HL-60/S4 treated with retinoic acid at 250 ng/mL for 4 days and 3 days (cell line): ENCODE measurements around the gene SLA2.
"Not testable (repeated sequence)": the region's sequence is repeated elsewhere in the genome, so short reads cannot be mapped to it uniquely, and the experiment has no call there.

Source experiments
- in situ Hi-C: fragments of 300-500 bp; cut with MboI; formaldehyde crosslinking; loops from 2 replicates; pipeline ENCODE4 v1.7.0; 2022; ENCODE audit warnings: low sequenced_read_pairs

The SLA2 gene

GRCh38 chr20:36576081-36576445 is 69.9 kb downstream of the SLA2 start:
- in situ Hi-C loops, result no loop called here

GRCh38 chr20:36574366-36575135 is 71.4 kb downstream of the SLA2 start:
- in situ Hi-C loops, result no loop called here

- in situ Hi-C loops, result no loop called here
These were observed 72.1 kb downstream of the SLA2 start for GRCh38 chr20:36573798-36574365.

- in situ Hi-C loops, result no loop called here
These were observed 72.7 kb downstream of the SLA2 start, which contains the start of gene TGIF2 for GRCh38 chr20:36573103-36573797. Gene TGIF2 (plus strand): TSS chr20:36573597. CDS start chr20:36578775, 5,178 bp downstream.

GRCh38 chr20:36572701-36573102 is 73.3 kb downstream of the SLA2 start:
- in situ Hi-C loops, result no loop called here

GRCh38 chr20:36571564-36572504 is 74.2 kb downstream of the SLA2 start:
- in situ Hi-C loops, result no loop called here

- in situ Hi-C loops, result no loop called here
These were observed 76.1 kb downstream of the SLA2 start for GRCh38 chr20:36569847-36570429.

GRCh38 chr20:36565520-36565919 is 80.5 kb downstream of the SLA2 start:
- in situ Hi-C loops, result no loop called here

GRCh38 chr20:36564726-36565121 is 81.3 kb downstream of the SLA2 start:
- in situ Hi-C loops, result not testable (repeated sequence)

- in situ Hi-C loops, result not testable (repeated sequence)
These were observed 81.8 kb downstream of the SLA2 start for GRCh38 chr20:36564078-36564725.

GRCh38 chr20:36563374-36563773 is 82.6 kb downstream of the SLA2 start:
- in situ Hi-C loops, result no loop called here

GRCh38 chr20:36562724-36563123 is 83.3 kb downstream of the SLA2 start:
- in situ Hi-C loops, result no loop called here
